DMS53 (cell line): ENCODE measurements around the gene VAV3.
A peak's percentile ranks its signal among the peaks of the same experiment; 100 is the strongest.

Source experiments
- DNase-seq: peaks from one replicate; lab custom pipeline; 2025; lab: John Stamatoyannopoulos, UW

Gene VAV3

DNA sequence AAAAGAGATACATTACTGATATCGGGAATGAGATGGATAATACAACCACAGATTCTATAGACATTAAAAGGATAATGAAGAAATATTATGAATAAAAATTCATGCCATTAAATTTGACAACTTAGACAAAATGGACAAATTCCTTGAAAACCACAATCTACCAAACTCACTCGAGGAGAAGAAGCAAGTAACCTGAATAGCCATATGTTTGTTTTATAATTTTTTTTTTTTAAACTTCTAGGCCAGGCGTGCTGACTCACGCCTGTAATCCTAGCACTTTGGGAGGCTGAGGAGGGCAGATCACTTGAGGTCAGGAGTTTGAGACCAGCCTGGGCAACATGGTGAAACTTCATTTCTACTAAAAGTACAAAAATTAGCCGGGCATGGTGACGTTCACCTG, 327.9 kb downstream of the VAV3 start:
- DNase-seq: no peak

DNA sequence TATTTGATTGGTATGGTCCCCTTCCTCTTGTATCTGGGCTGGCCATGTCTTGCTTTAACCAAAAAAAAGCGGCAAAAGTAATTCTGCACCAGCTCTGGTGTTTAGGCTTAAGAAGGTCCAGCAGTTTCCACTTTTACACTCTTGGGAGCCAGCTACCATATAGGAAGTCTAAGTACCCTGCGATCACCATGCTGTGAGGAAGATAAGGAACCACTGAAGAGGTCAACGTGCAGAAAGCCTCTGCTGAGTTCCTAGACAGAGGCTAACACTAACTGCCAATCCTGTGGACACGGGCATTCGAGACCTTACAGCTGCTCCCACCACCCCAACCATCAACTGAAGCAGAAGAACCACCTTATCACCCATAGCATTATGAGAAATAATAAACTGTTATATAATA, 331.4 kb downstream of the VAV3 start:
- DNase-seq: no peak

DNA sequence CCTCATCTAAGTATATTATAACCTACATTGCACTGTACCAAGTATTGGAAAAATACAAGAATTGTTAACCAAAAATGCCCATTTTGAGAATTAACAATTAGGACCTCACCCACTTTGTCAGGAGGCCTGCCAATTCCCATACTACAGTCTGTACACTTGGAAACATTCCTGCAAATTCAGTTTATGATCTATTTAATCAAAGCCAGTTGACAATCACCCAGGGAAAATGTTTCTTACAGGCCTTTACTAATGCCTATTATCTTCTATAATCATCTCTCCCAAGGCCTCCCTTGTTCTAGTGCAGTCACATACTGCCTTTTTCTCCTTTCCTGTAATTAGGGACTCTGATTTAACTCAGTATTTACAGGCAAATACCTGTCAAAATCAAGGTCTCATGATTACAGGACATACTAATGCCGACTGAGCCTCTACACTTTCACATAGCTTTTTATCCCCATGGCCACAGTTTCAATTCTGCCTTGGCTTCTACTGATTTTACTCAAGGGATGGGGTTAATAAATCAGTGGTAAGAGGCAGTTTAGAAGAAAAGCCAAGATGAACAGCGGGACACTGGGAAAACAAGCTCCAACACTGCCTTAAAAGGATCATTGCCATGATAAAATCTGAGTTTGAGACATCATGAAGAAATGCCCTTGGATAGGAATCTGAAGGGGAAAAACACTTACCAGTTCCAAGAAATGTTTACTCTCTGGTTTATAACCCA, 338.7 kb downstream of the VAV3 start:
- no peak for DNase-seq

DNA sequence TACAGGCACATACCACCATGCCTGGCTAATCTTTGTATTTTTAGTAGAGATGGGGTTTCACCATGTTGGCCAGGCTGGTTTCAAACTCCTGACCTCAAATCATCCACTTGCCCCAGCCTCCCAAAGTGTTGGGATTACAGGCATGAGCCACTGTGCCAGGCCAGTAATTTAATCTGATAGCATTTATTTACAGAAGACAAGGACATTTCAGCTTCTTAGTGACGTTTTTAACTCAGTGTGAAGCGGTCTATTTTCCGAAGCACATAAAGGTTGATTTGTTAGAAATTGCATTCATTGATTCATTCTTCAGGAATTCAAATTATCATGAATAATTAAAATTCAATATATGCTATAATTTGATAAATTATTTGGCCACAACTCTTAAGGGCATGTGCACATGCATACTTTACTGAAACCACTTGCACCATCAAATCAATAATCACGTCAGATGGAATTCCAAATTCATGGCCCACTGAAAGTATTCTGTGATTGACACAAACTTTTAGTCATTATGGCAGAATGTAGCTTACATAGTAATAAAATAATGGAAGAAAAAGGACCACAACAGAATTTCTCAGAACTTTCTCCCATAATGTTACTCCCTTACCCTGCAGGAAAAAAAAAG, 339.5 kb downstream of the VAV3 start:
- DNase-seq: no peak

DNA sequence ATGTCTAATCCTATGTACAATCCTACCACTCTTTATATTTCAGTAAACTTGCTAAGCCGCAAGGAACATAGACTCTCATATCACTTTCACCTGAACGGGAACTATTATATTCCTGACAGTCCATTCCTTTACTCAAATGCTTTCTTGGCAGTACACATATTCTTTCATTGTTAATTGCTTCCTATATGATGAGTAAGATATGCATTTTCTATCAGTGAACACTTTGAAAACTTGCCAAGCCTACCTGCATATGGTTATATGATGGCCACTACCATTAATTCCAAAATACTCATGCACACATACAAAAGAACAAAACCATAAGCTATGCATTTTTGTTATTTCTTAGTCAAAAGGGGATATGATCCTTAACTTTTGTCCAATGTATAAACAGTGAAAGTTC, 341.5 kb downstream of the VAV3 start:
- no peak for DNase-seq

DNA sequence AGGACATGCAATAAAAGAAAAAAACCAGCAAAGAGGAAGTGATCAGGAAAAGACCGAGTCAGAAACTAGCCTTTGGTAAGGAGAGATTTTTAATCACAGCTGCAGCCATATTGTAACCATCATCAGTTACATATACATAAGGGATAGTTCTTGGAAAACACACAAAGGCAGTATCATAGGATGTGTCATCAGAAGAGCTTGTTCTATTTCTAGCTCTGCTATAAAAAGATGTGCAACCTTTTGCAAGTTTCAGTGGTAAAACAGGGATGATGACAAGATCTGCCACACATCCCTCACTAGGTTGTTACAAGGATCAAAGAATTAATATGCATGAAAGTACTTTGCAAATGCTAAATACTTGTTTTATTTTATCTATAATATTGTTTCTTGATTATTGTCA, 342.0 kb downstream of the VAV3 start:
- no peak for DNase-seq

DNA sequence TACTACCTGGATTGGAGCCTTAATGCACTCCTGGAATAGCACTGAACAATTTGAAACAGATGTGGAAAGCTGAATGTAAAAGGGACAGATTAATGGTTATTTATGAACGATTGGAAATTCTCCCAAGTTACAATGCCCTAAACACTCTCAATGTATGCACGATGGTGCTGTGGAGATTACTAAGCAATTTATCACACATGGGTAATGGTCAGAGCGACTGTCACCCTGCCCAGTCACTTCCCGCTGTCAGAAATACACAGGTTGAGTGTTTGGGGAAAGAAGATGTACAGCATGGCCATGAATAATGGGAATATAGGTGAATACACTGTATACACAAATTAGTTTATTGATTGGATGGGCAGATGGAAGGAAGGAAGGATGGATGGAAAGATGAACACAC, 342.4 kb downstream of the VAV3 start:
- DNase-seq: no peak

DNA sequence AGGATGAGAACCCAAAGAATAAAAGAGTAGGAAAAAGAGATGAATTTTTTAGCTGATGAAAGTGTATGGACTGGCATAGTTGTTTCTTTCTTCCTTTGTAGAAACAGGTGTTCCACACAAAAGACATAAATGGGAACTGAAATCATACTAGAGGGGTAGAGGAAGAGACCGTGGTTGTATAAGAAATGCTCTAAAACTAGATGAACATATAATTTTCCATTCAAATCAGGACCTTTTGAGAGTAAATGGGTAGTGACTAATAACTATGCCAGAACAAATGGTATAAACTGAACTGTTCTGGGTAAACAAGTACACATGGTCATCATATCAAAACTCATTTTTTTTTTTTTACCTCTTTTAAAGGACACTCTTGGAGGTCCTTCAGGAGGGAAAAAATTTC, 344.2 kb downstream of the VAV3 start:
- DNase-seq: no peak

DNA sequence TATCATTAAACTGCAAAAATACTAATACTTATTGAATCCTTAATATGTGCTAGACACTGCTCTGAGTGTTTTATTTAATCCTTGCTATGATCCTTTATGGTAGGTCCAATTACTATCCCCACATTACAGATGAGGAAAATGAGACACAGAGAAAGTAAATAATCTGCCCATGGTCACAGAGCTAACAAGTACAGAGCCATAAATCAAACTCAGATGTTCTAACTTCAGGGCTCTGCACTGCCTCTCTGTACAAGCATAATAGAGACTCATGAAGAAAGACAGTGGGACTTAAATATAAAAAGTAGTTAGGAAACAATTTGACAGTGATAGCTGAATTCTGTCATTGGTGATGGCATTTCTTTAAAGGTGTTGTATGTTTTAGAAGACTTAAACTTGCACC, 346.4 kb downstream of the VAV3 start:
- no peak for DNase-seq

DNA sequence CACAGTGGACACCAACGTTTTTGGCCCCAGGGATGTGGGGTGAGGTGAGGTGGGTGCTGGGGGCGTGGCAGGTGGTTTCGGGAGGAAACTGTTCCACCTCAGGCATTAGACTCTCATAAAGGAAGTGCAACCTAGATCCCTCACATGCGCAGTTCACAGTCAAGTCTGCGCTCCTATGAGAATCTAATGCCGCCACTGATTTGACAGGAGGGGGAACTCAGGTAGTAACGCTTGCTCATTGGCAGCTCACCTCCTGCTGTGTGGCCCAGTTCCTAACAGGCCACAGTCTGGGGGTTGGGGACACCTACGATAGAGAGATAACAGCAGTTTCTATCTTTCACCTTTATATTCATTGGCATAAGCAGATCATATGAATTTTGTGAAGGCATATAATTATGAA, 347.1 kb downstream of the VAV3 start:
- DNase-seq: no peak

DNA sequence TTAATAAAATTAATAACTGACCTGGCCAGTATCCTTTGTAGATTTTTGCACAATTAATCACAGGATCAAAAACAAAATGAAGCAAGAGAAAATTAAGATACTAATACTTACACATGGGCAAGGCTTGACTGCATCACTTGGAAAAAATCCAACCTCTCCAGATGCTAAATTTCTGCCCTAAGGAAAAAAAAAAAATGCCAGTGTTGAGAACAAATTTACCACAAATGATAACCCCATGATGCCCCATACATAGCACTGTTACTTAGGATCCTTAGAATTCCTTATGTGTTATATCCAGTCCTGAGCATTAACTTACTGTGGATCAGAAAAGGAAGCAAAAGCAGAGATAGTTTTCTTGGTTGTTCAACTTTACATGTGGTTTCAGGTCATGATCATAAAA, 347.5 kb downstream of the VAV3 start:
- no peak for DNase-seq

DNA sequence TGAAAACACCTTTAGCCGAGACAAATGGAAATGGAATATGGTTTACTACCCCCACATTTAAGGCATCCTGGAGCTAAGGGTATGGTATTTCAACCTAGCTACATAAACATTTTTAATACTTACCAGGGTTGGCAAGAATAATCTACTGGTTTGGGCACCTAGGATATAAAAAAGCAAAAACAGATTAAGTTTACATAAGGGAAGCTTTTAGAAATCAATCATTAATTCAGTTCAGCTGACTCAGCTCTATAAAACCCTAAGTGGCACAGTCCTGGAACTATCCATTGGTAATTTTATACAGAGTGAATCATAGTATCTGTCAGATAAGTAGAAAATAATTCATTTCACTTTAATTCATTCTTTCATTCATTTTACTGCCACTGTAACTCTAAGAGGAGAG, 355.2 kb downstream of the VAV3 start:
- DNase-seq: no peak

DNA sequence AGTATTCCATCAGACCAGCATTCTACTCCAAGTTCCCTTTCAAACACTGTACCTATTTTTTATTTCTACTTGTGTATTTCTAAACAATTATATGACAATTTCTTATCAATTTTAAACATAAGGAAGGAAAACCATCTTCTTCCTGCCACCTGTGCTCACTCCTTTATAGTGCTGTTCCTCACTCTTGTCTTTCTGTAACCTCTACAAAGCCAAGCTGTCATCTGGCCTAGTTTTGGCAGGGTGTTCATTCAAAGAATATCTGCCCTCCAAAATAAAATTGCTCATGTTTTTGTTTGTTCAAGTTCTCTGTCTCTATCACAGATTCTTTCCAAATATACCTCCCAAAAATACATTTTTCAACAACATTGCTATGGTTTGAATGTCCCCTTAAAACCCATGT, 360.2 kb downstream of the VAV3 start:
- no peak for DNase-seq

DNA sequence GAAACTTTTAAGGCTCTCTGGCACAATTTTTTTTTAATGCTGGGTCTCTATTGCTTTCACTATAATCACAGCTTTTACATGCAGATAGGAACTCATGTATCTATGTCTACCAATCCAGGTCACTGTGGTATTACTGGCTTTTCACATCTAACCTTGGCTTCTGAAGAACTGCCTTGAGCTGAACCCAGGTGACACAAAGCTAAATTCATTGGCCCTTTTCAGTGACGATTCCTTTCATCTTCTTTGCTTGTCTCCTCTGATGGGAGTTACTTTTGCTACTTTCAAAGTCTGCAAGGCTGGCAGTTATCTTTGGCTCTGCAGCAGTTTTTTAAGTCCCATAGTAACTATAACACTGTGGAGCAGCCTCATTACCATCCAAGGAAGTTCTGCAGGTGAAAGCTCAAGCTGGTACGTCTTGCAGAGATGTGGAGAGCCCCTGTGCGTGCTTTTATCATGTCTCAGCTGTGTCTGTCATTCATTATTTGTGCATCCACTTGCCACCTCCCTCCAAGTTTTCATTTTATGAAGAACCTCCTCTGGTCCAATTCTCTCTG, 364.3 kb downstream of the VAV3 start:
- DNase-seq: no peak

DNA sequence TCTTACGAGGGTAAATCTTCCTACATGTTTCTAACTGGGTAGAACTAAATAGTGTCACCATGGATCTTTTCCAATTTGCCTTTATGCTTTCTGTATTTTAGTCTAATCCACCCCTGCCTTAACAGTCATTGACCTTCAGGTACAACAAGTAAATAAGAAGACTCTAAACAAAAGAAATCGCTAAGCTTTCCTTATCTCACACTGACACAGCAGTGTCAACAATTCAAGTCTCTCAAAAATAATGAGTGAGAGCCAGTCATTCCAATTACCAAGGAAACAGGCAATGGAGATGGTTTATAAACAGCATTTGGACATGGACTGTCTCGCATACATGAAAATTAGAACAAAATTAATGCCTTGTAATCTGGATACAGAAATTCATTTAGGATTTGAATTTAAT, 365.8 kb downstream of the VAV3 start:
- peak; percentile 22 for DNase-seq

DNA sequence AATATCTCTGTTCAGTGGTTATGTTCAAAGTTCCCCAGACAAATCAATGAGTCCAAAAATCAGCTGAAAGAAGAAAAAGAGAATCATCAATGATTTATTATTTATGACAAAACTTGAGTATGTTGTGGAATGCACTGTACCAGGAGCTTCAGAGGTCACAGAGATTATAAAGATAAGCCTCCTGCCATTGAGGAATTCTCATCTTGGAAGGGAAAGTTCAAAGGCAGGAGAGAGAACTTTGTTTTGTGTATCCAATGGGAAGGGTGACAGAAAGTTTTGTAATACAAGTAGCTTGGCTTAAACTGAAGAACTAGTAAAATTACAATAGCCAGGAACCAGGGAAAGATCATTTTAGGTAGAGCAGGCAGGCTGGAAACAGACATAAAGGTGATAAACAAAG, 367.7 kb downstream of the VAV3 start:
- DNase-seq: no peak

DNA sequence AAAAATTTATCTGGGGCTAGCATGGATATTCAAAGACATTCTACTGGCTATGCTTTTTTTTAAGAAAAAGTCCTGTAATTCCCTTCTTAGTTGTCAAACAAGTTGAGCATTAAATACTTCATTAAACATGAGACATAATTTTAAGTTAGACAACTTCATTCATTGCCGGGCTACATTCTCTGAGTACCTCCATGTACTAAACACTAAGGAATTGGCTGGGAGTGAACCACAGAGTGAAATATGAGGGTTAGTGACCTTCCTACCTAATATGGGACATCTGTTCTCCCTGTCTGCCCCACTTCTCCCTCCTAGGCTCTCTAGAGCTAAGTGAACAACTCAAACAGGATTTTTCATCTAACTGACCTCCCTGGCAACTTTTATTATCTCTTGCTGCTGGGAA, 370.4 kb downstream of the VAV3 start:
- no peak for DNase-seq

DNA sequence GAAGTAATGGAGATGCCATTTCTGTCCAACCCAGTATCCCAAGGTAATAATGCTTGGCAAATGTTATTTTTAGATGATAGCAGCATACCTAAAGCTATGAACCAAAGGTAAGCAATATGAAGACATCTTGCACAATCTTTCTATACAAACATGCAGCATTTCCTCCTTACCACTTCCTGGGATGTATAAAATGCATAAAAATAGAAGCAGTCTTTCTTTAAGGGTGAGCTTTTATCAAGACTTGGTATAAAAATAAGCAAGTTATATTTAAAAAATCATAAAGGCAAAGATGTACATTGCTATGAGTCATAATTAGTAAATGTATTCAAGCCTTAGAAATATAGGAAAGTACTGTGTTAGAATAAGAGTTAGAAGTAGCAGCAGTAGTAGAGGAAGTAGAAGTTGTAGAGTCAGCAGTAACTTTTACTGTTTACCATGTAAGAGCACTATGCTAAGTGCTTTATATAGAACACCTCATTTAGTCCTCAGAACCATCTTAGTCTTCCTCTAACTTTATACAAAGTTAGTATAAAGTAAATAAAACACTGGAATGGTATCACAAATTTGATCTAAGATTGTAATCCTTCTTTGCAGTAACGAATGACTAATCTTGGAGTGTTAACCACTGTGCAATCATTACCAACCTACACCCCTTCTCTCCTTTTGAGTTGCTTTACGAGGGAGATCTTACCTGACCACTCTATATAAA, 371.3 kb downstream of the VAV3 start:
- no peak for DNase-seq

DNA sequence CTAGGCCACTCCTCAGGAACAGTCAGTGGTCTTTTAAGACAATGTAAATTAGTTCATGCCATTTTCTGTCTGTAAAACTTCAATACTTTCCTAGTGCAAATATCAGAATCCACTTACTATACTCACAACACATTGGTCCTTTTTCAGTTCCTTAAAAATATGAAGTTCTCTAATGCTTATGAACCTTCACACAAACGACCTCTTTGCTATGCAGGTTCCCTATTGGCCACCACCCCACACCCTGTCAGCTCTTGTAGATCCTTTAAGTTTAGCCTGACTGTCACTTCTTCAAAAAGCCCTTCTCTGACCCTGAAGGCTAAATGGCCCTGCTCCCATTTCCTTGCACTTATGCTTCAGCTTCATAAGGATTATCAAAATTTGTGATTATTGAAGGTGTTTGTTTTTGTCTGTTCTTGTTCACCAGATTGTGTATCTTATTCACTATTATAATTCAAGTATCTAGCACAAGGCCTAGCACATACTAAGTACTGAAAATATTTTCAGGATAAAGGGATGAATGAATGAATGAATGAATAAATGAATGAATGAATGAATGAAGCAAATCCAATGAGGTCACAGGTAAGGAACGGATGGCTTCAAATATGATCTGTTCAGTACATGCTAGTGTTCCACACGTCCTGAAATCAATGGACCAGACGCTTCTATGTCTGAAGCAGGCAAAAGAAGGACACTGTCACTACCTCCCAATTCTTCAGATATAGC, 373.9 kb downstream of the VAV3 start:
- DNase-seq: no peak

DNA sequence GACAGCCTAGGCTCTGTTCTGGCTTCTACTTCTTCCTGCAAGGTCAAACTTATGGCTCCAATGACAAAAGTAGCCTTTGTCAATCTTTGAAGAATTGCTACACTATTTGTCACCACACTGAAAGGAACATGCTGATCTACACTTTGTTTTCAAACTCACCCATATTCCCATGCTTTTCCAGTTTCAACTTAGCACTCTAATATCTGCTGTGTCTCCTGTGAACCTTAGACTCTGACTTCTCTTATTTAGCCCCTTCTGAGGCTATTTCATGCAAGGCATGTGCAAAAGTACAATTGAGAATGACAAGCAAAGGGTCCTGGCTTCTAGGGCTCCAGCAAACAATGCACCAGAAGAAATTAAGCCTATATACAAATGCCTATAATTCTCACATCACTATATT, 374.9 kb downstream of the VAV3 start:
- no peak for DNase-seq

DNA sequence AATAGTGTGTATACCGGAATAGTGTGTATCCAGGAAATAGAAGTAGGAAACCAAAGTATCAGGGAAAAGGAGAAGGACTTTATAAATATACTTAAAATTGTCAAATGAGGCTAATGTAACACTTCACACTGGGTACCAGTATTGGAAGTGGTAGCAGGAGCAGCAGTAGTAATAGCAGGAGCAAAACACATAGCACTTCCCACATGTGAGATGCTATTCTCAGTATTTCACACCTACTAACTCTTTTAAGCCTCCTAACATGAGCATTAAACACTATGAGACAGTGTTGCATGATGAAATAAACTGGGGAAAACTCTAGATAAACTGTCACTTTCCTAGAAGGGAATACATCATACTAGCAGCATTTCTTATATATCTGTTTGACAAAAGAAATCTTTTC, 376.7 kb downstream of the VAV3 start:
- no peak for DNase-seq

DNA sequence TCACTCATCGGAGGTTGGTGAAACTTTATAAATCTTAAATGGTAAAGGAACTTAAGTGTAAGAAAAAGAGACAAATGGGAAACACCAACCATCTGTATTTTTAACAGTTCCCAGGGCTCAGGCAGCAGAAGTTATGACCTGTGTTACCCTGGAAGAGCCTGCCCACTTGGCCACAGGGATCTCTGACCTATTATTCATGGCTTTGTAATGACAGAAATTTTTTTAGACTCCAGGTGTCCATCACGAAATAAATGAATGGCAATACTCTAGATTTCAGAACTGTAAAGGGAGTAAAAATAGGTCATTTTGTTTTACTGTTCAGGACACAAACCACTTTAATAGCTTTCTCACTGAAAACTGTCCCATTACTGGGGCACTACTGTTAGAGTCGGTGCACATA, 389.8 kb downstream of the VAV3 start:
- no peak for DNase-seq

DNA sequence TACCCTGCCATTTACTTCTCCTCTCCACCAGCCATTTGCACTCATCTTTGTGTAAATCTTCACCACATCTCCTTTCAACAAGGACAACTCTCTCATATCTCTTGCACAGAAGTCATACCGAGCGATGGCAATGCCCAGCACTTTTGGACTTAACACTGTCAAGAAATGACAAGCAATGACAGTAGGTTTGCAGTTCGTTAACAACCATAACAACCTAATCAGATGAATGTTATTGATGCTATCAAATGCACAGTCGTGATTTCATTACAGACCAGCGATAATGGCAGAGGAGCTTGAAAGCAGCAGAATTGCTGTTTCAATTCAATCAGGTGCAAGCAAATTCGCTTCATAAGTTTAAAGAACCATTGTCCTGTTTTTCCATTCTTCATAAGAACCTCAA, 390.9 kb downstream of the VAV3 start:
- no peak for DNase-seq
